ENCODE data around the gene NDUFB7.

The NDUFB7 gene

DNA sequence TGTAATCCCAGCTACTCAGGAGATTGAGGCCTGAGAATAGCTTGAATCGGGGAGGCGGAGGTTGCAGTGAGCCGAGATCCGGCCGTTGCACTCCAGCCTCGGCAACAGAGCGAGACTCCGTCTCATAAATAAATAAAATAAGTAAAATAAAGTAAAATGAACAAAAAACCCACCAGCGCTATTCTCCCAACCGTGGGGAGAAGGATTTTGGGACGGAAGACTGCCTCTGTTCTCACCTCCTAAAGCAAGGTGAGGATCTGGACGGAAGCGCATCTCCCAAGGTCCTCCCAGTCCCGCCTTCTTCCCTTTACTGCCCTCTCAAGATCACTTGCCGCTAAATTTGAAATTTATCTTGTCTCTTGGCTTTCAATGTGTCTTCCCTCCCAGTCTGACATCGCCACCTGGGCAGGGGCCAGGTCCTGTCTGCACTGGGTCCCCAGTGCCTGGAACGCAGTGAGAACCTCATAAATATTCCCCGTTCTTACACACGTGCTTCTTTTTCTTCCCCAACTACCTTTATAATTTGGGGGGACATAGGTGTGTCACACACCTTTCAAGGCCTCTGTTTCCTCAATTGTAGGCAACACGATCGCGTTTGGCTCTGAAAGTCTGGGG is 52.5 kb downstream of the NDUFB7 start:
- no peak for DNase-seq

DNA sequence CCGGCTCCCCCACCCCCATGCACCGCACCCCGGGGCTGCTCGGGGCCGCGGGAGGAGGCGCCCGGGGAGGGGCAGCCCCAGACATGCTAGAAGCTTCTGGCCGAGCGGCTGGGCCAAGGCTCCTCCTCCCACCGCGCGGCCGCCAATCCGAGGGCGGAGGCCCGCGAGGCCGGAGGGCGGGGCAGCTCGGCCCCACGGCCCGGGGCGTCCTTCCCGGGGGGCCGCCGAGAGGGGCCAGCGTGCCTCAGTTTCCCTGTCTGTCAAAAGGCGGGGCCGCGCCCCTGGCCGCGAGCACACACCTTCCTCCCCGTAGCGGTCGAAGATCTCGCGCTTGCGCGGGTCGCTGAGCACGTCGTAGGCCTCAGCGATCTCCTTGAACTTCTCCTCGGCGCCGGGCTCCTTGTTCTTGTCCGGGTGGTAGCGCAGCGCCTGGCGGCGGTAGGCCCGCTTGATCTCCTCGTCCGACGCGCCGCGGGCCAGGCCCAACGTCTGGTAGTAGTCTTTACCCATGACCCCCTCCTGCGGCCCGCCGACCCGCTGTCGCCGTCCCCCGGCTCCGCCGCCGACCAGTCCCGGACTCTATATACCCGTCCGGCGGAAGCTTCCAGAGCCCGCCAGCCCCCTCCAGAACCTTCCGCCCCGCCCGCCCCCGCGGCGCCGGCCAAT is 53.9 kb downstream of the NDUFB7 start, which contains the start of gene DNAJB1:
Gene DNAJB1, minus strand, starts transcription at position 558 of the 666 bp plus-strand sequence. Its CDS starts 48 bp downstream, at position 510.
- peak; percentile 71 for DNase-seq

DNA sequence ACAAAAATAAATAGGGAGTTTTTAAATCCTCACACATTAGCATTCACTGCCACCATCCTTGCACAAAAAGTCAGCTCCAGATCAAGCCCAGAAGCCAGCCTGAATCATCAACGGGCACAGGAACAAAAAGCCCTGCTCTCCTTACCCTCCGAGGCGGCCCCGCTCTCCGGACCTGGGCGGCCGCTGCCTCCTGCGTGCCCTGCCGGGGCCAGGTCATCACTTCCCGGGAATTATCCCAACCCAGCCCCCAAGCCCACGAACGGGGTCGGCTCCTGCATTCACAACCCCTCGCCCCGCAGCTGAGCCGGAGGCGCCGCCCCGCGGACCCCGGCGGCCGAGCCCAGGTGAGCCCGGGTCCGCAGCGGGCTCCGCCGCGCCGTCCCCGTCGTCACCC is 54.4 kb downstream of the NDUFB7 start:
- DNase-seq, result no peak

DNA sequence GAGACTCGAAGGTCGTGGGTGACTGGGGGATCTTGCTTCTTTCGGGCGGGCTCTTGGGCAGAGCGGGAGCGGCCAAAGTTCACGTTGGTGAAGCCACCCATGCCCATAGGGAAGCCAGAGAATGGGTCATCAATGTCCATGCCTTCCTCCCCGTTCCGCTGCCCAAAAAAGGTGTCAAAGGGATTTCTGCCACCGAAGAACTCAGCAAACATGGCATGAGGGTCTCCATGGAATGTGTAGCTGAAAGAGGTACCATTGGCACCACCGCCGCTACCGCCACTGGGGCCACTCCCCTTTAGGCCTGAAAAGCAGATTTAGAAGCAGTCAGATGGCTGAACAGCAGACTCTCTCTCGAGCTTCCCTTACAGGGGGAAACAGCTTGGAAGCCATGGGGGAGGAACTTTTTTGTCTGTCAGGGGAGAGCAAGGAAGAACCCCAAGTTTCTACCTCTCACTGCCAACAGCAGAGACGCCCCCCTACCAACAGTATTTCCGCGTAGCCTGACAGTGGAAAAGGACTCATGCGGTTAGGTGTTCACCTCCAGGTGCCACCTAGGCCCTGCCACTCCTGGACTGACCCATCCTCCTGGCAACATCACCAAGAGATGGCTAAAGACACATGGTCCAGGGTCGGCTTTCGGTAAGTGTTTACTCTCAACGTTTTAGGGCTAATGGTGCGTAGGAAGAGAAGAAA is 55.0 kb downstream of the NDUFB7 start:
- no peak for DNase-seq

Data from activated naive CD4-positive, alpha-beta T cell treated with Interleukin-2 at 50 U/mL for 16 hours (primary cell).